Panc1 (cell line): ENCODE data around the gene SYTL1. TPM values are rescaled to one million over a fixed set of nuclear protein-coding genes. Genes with fewer than 3 reads are reported as not detected.

ENCODE experiments used
- ATAC-seq: fragments of 200-7000 bp; cut with Tn5 transposase; 2 replicates; pipeline ENCODE4 v1.9.1; 2020; ENCODE audit warnings: mild to moderate bottlenecking, moderate library complexity
- BruUV-seq: library from RNA; stranded (reverse); fragments of 400-500 nt; replicated peaks from 2 replicates; lab custom pipeline; 2021; lab: Mats Ljungman, UMichigan
- CTCF ChIA-PET: fragments of 300-600 bp; sonication (Branson Sonifier 250); formaldehyde crosslinking; loops from one replicate; lab custom pipeline; 2022; ENCODE audit warnings: antibody characterized with exemption; lab: Charles Lee
- POLR2A ChIA-PET: fragments of 300-600 bp; sonication (Branson Sonifier 250); formaldehyde crosslinking; loops from one replicate; lab custom pipeline; 2022; ENCODE audit warnings: antibody characterized with exemption; lab: Charles Lee
- DNase-seq: peaks from one replicate; pipeline ENCODE4 v3.0.0-alpha.2; 2010; ENCODE audit warnings: low read depth, low spot score
- H3K27ac ChIP-seq: 2 replicates; pipeline ENCODE4 v1.5.1; 2011; ENCODE audit warnings: mild to moderate bottlenecking, low read length, inconsistent platforms
- H3K27me3 ChIP-seq: fragments of 200-500 bp; sonication (Bioruptor generic); 2 replicates; pipeline ENCODE4 v1.6.0; 2014; ENCODE audit warnings: low read length, inconsistent platforms; ENCODE audit not compliant: control insufficient read depth, insufficient read depth
- H3K36me3 ChIP-seq: fragments of 200-500 bp; sonication (Bioruptor generic); 2 replicates; pipeline ENCODE4 v1.5.1; 2014; ENCODE audit warnings: inconsistent platforms, mild to moderate bottlenecking, low read length, moderate library complexity; ENCODE audit not compliant: control insufficient read depth, insufficient read depth
- H3K4me1 ChIP-seq: 2 replicates; pipeline ENCODE4 v1.5.1; 2011; ENCODE audit warnings: inconsistent platforms, mild to moderate bottlenecking, low read length, moderate library complexity; ENCODE audit not compliant: control insufficient read depth, insufficient read depth
- H3K4me3 ChIP-seq, 2 experiments: 2 replicates each; pipeline ENCODE4 v1.5.1; 2011 to 2012; ENCODE audit warnings: low read depth in 2 of 2, low read length in 2 of 2, mild to moderate bottlenecking in 2 of 2, inconsistent platforms in 1 of 2, moderate library complexity in 1 of 2
- H3K9me3 ChIP-seq: fragments of 200-500 bp; sonication (Bioruptor generic); 2 replicates; pipeline ENCODE4 v1.5.1; 2014; ENCODE audit warnings: low read depth, mild to moderate bottlenecking, inconsistent platforms, low read length, moderate library complexity; ENCODE audit not compliant: control insufficient read depth, insufficient read depth
- CTCF ChIP-seq: fragments of 450-650 bp; IDR thresholded peaks from 2 replicates; pipeline ENCODE4 v1.5.1; 2017; ENCODE audit warnings: mild to moderate bottlenecking
- POLR2AphosphoS5 ChIP-seq: IDR thresholded peaks from 2 replicates; pipeline ENCODE4 v1.6.1; 2012; ENCODE audit warnings: mild to moderate bottlenecking, low read depth, low read length, moderate library complexity
- REST ChIP-seq, 2 experiments: IDR thresholded peaks; 2 replicates each; pipeline ENCODE4 v1.6.1; 2011 to 2012; ENCODE audit warnings: low read depth in 2 of 2, control low read depth in 1 of 2, low read length in 1 of 2, mild to moderate bottlenecking in 1 of 2, moderate library complexity in 1 of 2; ENCODE audit not compliant: insufficient read depth in 1 of 2
- SIN3A ChIP-seq: IDR thresholded peaks from 2 replicates; pipeline ENCODE4 v1.6.1; 2012; ENCODE audit warnings: low read depth, mild to moderate bottlenecking, low read length, moderate library complexity, borderline replicate concordance; ENCODE audit not compliant: insufficient read depth
- TCF7L2 ChIP-seq: IDR thresholded peaks from 2 replicates; pipeline ENCODE4 v1.6.1; 2011; ENCODE audit warnings: mild to moderate bottlenecking, low read depth, low read length, inconsistent platforms
- in situ Hi-C: cut with HindIII; loops from 2 replicates; pipeline ENCODE4 v1.10.0; 2016; ENCODE audit warnings: low sequenced_read_pairs, low pct_unique_long_range_greater_than_20kb
- intact Hi-C: fragments of 100-400 bp; cut with micrococcal nuclease; formaldehyde crosslinking; loops from one replicate; pipeline ENCODE4 v1.10.0; 2022; ENCODE audit not compliant: unreplicated experiment
- total RNA-seq: library from RNA; stranded (reverse); gene quantifications from one replicate; pipeline ENCODE4 v1.2.1, GENCODE V29; 2021; ENCODE audit not compliant: unreplicated experiment

SYTL1 gene
- total RNA-seq, 1 experiment from 2014 or later: 2.4 TPM

GRCh38 chr1:27388337-27389005, 46.6 kb downstream of the SYTL1 start:
- Histone ChIP-seq H3K27ac (no peak overlapping the region), H3K4me1 (peaks cover 6% of the 10 kb centered on the region), H3K36me3 (no peaks in the 10 kb centered on the region), H3K9me3 (no peaks in the 10 kb centered on the region), H3K4me3 (no peak overlapping the region), H3K27me3 (no peaks in the 10 kb centered on the region)
- in situ Hi-C loops (no loop called here), intact Hi-C loops (no loop called here)
- DNase-seq (peak; percentile 63), ATAC-seq (peak; percentile 37; the same call in 1 of the 2 replicates)
- no TSS peak for BruUV-seq
- ChIA-PET POLR2A (no interaction called here), CTCF (interaction anchor here (1.2 to 2.2 kb wide), 2 partner anchors 89 to 92 kb away, joined by 5 to 10 read pairs; no protein-coding TSS in a partner anchor)
- TF ChIP-seq REST (IDR thresholded peaks at IDR 0.05; ENCODE audit: insufficient read depth in 1 of 2, low read depth in 2 of 2, low read length in 1 of 2) (no peak), POLR2AphosphoS5 (no peak), CTCF (peak; percentile 95)

GRCh38 chr1:27391511-27392095, 49.8 kb downstream of the SYTL1 start:
- DNase-seq (no peak), ATAC-seq (no peak)
- POLR2A ChIA-PET: interaction anchor here (0.7 kb wide), 1 partner anchor 8 kb away, joined by 3 read pairs; the partner anchor contains the start of gene CD164L2
- in situ Hi-C loops (no loop called here), intact Hi-C loops (loop anchor here (5.0 to 10.0 kb wide), 2 partner anchors 216 to 273 kb away; no protein-coding TSS in a partner anchor)
- TF ChIP-seq SIN3A: no peak
- no peak for TF ChIP-seq POLR2AphosphoS5
- TF ChIP-seq TCF7L2: no peak
- no peak for TF ChIP-seq CTCF
- TF ChIP-seq REST (IDR thresholded peaks at IDR 0.05; ENCODE audit: insufficient read depth in 1 of 2, low read depth in 2 of 2, low read length in 1 of 2): no peak
- Histone ChIP-seq H3K36me3 (no peaks in the 10 kb centered on the region), H3K27me3 (no peaks in the 10 kb centered on the region), H3K4me3 (peak overlapping the region; percentile 65 to 71; a peak in 3 of 4 replicates), H3K9me3 (no peaks in the 10 kb centered on the region), H3K4me1 (peaks cover 6% of the 10 kb centered on the region), H3K27ac (no peak overlapping the region)
- no TSS peak for BruUV-seq
- CTCF ChIA-PET: interaction anchor here (0.6 to 1.5 kb wide), 5 partner anchors 10 to 92 kb away, joined by 3 to 13 read pairs (median 4); no protein-coding TSS in a partner anchor
